ENCODE measurements around the gene NXPH2.

The NXPH2 gene

DNA sequence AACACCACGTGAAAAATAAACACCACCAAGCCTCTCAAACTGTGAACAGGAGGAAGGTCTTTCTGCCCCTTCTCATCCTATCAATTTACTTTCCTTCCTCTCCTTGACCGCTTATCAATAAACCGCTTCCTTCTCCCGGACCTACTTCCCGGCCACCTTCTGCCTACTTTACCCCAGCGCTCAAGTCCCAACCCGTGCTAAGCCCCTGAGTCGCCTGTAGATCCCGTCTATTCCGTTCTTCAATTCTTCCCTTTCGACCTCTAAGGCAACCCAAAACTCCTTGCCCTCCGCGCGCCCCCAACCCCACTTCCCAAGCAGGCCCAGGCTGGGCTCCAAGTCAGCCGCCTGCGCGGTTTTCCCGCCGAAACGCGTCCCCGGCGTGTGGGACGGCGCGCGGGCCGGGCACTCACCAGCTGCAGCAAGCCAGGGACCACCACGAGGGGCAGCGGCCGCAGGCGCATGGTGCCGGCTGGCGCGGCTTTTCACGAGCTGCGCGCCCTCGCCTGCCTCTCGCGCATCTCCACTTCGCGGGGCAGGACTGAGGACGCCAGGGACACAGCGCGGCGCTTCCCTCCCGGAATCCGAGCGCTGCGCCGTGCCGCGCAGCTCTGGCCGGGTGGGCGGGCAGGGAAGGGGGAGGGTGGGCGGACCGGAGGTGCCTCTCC, at the start of gene NXPH2:
Gene NXPH2 (minus strand): TSS at position 610 of the 665 bp plus-strand sequence. CDS start 149 bp downstream, at position 461.
- no peak for DNase-seq (ENCODE audit: low read depth, low spot score)

DNA sequence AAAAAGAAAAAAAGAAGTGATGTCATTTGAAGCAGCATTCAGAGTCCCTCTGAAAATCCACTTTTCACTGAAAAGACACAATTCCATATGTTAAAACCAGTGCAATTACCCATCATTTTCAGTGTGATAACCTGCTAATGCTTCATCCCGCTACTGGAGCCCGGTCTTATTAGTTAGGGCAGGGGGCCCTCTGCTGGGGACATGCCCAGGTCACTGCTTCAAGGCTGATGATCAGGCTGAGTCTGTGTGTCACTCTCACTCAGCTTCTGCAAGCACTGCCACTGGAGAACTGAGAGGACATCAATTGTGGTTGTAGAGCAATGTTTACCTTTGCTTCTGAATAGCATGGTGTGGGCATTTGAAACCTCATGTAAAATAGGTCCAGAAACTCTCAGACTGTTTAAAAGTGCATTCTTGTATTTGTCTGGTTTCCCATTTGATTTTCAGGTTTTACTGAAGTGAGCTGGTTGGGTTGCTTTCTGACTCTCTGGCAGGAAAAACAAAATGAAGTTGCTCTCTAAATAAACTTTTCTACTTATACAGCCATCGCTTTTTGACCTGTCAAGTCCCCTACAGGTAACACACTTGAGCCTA, 49.2 kb upstream of the NXPH2 start:
- DNase-seq (ENCODE audit: low read depth, low spot score) = no peak

DNA sequence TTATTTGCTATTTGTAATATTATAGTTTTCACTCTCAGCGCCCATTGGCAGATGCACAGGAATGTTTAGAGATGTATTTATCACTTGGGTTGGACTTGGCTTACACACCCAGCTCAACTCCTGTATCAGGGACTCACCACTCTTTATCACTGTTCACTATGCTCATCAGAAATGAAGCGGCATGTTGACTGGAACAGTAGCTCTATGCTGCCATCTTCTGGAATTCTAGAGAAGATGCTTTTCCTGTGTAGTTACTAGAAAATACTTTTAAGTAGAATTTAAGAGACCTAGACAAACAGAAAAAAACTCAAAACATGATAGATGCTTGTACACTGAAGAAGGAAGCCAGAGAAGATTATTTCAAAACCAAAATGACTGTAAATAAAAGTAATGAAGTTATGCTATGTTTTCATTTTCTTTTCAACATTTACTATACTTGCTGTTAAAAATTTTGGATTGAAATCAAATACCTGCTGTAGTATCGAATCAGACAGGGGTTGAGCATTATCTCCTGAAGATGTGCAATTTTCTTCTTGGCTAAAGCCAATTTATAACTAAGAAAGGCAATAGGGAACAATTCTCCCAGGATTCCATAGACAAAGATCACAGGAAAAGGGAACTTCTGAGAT, 47.4 kb upstream of the NXPH2 start:
- DNase-seq (ENCODE audit: low read depth, low spot score) = no peak

DNA sequence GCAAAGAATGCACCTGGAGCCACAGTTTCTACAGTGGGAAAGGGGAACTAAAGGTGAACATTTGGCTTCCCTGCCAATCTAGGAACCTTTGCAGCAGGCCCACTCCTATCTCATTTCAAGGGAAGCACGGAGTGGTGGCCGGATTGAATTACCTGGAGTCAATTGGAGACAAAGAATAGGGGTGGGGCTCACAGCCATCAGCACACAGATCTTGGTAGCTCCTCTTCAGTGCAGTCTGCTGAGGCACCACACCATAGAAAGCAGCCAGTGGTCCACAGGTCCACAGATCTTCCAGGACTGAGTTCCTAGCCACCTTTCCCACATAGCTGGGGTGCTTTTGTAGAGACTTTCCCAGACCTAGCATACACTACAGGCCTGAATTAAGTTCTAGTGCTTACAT, 43.5 kb upstream of the NXPH2 start:
- DNase-seq (ENCODE audit: low read depth, low spot score) = no peak

DNA sequence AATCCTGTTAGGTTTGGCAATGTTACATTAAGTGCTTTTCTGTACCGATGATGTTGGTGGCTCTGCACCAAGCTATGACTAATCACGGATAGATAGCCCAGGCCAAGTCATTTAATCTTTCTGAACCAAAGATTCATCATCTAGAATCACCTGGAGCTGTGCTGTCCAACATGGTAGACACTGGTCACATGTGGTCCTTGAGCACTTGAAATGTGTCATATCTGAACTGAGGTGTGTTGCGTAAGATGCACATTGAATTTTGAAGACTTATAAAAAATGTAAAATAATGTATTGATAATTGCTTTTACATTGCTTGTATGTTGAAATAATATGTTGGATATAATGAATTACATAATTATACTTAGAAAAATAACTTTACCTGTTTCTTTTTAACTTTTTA, 39.8 kb upstream of the NXPH2 start:
- DNase-seq (ENCODE audit: low read depth, low spot score) = no peak

DNA sequence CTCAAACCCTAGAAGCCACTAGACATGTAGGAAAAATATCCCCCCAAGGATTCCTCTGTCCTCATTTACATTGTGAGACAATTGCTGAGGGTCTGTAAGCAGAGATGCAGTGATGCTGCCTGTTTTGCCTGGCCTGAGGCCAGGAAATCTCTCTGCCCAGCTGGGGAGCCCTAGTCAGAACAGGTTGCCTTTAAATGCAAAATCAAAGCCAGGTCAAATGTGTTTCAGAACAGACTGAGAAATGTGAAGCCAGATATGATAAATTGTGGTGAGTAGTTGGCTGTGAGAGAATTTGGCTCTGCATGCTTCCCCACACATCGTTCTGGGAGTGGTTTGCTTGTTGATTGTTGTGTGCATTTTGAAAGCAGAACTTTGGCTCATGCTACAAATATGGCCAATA, 38.4 kb upstream of the NXPH2 start:
- no peak for DNase-seq (ENCODE audit: low read depth, low spot score)

DNA sequence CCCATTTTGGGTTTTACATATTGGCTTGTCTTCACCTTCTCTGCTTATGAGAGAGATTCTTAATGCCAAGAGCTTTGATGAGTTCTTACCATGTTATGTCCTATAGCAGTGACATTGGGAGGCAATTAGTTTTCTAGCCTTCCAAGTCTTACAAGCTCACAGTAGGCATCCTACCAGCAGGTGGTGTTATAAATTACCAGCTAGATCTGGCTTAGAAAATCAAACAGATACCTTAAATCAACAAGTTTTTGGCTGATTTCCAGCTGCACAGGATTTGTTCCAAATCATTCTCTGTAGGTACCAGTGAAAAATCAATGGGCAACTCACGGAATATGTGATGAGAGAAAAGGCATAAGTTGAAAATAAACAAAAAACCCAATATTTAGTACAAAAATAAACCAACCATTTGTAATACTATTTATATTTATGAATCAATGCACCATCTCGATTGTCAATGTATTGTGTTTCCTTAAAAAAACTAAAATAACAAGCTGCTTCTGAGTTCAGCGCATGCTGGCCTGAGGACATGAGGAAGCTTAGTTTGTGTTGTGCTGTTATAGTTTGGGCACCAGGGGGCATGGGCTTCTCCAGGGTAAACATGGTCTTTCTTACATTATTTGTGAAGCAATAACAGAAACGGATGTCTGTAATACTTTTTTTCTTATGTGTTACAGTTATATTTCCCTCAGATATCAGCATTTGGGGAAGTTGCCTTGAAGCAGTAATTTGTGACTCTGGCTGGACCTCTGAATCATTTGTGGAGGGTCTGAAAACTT, 34.1 kb upstream of the NXPH2 start:
- DNase-seq (ENCODE audit: low read depth, low spot score) = no peak

DNA sequence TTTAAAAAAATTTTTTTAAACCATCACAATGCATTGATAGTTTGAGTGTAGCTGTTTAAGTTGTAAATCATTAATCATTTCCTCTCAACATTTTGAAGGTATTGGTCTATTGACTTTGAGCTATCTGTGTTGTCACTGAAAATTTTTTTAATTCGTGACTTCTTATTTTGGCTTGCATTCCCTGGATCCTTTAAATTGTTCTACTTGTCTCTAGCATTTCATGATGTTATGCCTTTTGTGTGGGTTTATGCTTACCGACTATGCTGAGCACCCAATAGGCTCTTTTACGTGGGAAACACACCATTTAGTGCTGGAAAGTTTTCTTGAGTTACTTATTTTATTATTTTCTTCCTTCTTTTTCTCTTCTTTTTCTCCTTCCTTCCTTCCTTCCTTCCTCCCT, 31.2 kb upstream of the NXPH2 start:
- no peak for DNase-seq (ENCODE audit: low read depth, low spot score)

DNA sequence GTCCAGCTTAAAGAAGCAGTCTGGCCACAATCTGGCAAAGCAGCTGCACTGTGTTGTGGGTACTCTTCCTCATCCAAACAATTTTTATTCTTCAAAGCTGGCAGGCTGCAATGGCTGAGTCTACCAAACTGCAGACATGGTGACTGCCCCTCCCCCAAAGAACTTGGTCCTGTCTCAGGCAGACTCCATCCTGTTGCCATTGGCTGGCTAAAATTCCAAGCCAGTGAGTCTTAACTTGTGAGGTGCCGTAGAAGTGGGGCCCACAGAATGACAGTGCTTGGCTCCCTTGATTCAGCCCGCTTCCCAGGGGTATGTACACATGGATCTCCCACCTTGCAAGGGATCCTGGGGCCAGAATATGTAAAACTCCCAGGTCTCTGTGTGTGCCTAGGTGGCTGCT, 14.5 kb upstream of the NXPH2 start:
- DNase-seq (ENCODE audit: low read depth, low spot score) = no peak

DNA sequence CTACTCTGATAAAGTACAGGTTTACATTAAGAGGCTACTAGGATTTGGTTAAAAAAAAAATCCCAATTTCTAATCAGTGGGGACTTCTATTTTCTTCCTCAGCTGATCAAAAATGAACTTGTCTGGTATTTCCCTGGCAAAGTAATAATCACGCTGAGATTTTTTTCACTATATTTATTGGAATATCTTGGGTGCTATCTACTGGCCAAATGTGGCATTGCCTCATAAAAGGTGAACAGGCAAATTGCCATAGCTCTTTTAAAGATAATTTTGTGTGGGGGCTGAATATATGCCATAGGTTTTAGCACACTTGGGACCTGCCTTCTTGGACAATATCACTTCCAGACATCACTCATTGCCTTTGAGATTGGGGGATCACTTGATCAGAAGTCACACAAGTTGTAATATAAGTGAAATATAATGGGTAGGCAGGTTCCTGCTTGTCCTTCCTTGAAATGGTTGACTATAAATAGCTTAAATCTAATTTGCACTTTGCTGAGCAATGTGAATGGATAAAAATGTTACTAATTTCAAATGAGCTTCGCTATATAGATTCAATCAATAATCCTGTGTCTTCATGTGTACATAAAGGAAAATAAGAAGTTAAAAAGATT, 7.0 kb upstream of the NXPH2 start:
- DNase-seq (ENCODE audit: low read depth, low spot score) = no peak

DNA sequence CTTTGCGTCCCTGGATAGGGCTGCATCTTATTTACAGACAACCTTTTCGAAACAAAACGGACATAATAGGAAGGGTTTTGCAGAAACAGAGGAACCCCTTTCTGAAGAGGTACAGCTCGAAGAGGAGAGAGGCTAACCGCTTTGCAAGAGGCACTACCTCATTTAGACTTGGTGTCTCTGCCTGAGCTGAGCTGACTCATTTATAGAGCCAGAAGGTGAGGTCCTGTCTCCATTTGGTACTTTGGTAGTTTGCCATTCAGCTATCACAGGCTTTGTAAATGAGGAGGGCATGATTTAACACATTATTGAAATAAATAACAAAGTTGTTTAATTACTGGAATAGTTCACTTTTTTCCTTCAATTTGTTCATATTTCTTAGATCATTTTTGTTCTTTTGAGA, 2.2 kb upstream of the NXPH2 start:
- no peak for DNase-seq (ENCODE audit: low read depth, low spot score)

DNA sequence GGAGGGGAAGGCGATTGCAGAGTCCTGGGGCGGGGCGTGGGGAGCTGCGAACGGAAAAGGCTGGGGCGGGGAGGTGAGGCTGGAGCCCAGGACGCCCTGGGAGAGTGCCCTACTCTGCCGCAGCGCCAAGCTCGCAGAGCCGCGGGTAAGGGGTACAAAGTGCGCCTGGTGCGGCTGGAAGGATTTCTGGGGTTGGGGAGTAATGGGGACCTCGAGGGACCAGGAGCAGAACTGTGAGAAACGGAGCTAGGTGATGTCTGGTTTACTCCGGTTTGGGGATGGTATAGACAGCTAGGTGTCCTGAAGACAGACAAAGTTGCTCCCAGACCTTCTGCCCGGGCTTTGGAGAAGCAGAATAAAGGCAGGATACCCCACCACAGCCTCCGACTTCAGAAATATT, 718 bp upstream of the NXPH2 start:
- DNase-seq (ENCODE audit: low read depth, low spot score) = no peak

DNA sequence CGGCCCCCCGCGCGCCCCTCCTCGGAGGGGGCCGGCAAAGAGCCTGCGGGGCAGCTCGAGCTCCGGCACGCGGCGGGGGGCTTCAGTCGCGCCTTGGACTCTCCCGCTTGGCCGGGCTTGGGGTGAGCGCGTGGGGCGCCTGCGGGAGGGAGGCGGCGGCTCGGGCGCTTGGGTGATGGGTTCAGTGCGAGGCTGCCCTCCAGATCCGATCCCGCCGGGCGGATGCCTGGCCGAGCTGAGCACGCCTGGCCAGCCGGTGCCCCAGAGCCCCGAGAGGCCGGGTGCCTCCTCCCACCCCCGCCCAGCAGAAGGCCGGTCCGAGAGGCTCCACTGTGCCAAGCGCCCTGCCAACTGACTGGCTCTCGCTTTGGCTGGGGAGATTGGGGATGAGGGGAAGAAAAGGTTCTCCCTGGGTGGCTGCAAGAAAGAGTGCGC, 273 bp upstream of the NXPH2 start:
- no peak for DNase-seq (ENCODE audit: low read depth, low spot score)

DNA sequence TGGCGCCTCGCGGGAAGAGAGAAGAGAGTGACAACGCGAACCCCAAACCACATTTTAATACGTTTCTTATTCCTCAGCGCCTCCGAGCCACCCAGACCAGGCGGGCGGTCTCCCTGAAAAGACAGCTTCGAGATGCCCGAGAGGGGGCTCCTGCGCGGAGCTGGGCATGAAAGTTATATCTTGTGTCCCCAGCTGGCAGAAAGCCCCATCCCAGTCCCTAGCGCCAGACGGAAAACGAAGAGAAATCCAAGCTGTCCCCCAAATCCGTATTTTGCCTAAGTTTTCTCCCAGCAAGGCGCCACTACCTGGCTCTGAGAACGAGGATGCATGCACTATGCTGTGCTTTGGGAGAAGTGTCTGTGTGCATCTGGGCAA, 797 bp downstream of the NXPH2 start:
- DNase-seq (ENCODE audit: low read depth, low spot score) = no peak

DNA sequence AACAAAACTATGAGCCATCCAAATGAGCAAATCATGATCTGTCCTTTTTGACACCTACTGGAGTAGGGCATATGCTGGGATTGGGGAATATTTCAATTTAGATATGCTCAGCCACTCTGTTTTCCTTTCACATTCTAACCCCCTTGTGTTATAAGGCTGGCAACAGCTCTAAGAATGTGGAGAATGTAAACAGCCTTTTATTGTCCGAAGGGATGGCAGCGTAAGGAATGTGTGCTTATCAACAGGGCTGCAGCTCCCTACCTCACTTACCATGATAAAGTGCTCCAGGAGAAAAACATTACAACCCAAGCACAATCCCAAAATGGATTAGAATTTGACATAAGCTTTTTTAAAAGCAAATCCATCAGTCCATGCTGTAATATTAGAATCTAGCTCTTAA, 2.2 kb downstream of the NXPH2 start:
- DNase-seq (ENCODE audit: low read depth, low spot score) = no peak

DNA sequence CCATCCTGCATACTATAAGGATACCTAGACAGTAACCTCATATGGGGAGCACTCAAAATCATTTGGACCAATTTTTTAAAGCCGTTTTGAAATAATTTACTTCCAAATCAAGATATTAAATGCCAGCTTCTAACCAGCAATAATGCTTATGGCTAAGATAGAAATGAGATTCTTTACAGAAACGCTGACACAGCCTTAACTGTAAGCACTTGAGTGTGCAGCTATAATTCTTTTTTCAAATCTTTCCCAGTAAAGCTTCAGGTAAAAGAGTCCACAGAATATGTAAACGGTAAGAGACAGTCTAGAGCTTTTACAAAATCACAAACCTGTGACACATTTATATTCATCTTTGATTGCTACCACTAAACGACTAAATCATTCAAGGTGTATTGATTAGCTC, 4.5 kb downstream of the NXPH2 start:
- DNase-seq (ENCODE audit: low read depth, low spot score) = no peak

DNA sequence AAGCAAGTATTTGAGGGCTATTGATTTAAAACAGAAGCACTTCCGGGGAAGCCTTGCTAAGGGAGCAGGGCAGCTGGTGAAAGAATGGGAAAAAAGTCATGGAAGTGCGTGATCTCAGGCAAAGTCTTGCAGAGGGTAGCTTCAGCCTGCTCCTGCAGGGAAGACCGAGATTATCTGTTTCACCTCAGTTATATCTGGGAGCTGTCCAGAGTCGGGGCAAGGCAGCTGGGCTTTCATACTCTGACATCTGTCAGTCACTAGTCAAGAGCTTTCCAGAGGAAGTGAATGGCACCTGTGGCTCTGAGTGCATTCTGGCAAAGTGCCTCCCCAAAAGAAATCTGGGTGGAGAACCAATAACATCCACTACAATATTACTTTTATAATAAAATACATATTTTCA, 8.7 kb downstream of the NXPH2 start:
- no peak for DNase-seq (ENCODE audit: low read depth, low spot score)

DNA sequence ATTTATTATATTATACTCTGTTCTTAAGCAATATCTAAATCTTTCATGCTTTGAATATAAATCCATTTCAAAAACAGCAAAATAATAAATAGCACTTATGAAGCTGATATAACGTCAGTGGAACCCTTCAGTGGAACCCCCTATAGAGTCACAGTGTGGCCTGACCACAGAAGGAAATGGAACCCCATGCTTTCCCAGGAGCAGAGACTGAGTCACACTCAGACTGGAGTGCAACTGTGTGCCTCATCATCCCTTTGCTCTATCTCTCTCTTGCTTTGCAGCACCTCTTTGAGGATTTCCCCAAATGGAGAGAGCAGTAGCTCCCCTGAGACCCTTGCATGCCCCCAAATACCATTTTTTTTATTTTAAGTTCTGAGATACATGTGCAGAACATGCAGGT, 13.1 kb downstream of the NXPH2 start:
- no peak for DNase-seq (ENCODE audit: low read depth, low spot score)

DNA sequence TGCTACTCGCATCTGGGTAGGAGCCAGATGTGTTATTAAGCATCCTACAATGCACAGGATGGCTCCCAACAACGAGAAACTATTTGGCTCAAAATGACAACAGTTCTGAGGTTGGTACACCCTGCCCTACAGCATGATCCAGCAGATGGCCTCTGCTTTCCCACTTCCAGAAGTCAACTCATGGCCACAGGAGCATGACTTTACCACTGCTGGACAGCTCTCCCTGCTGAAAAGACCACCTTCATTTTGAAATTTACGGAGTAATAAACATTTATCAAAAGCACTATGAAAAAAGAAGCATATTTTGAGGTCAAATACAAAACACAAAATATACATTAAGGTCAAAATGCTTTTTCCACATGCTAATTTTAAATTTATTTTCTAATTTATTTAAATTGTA, 13.7 kb downstream of the NXPH2 start:
- no peak for DNase-seq (ENCODE audit: low read depth, low spot score)

DNA sequence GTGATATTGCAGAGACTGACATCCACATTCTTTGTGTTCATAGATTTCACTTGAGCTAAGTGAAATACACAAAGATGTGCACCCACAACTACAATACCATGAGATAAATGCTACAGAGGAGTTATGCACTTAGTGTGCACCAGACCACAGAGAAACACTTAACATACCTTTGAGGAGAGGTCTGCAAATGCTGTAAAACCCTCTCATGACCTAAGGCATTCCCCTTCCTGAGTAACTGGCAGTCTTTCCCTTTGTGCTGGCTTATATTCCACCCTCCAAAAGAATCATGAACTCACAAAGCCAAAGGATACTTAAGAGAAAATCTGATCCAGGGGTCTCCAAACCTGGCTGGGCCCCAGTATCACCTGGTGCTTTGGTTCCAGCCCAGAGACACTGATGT, 16.2 kb downstream of the NXPH2 start:
- DNase-seq (ENCODE audit: low read depth, low spot score) = no peak

DNA sequence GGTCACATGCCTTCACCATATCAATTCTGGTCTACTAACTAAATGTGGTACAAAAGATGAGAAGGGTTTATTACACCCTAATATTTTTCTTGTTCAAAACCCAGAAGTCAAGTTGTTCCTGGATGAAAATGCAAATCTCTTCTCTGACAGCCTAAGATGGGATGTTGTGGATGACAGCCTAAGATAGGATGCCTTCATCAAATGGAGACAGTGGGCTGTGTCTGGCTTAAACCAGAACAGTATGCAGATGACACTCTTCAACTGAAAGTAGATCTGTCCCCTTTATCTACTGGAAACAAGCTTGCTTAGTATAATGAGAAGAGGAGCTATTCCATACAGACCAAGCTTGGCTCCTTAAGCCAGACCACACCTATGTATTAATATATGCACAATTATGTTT, 17.7 kb downstream of the NXPH2 start:
- DNase-seq (ENCODE audit: low read depth, low spot score) = no peak

DNA sequence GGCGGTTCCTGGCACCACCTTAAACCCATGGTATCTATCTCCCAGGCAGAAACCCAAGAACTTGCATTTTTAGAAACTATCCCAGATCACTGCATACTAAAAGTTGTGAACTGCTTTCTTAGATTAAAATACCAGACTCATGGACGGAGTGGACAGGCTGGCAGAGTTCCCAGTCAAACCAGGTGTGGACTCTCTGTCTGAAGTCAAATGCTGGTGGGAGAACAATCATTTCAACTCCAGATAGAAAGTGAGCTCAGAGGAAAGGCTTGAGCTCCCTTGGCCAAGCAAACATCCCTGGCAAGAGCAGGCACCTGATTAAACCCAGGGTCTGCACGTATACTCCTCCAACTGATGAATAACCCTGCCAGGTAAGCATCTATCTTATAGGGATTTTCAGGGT, 19.5 kb downstream of the NXPH2 start:
- no peak for DNase-seq (ENCODE audit: low read depth, low spot score)
